HL-60/S4 treated with phorbol 12-myristate 13-acetate at 8.2 ng/mL for 4 days and 3 days (cell line): ENCODE results near the gene WDR17.
"Not testable (repeated sequence)": the region's sequence is repeated elsewhere in the genome, so short reads cannot be mapped to it uniquely, and the experiment has no call there.

ENCODE experiments used
- in situ Hi-C: fragments of 300-500 bp; cut with MboI; formaldehyde crosslinking; loops from 2 replicates; pipeline ENCODE4 v1.15.0; 2022; ENCODE audit warnings: low sequenced_read_pairs

The WDR17 gene

DNA sequence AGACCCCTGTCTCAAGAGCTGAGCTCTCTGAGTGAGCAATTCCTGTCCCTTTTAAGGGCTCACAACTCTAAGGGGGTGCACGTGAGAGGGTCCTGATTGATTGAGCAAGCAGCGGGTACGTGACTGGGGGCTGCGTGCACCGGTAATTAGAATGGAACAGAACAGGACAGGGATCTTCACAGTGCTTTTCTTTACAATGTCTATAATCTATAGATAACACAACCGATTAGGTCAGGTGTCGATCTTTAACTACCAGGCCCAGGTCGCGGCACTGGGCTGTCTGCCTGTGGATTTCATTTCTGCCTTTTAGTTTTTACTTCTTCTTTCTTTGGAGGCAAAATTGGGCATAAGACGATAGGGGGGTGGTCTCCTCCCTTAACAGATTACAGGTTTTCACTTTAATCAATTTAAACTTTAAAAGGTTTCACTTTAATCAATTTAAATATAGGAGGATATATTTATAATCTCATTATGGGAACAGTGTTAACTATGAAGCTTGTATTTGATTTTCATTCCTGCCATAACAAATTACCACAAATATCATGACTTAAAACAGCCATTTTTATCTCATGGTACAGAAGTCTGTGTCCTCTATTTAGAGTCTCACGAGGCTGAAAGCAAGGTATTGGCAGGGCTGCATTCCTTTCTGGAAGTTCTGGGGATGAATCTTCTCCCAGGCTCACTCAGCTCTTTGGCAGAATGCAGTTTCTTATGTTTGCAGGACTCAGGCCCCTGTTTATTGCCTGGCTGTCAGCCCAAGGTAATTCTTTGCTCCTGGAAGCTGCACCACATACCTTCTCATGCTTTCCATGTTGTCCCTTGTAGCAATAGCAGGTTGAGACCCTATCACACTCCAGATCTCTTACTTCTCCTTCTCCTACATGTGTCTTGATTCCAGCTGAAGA is 124.5 kb downstream of the WDR17 start:
- in situ Hi-C loops, result no loop called here

DNA sequence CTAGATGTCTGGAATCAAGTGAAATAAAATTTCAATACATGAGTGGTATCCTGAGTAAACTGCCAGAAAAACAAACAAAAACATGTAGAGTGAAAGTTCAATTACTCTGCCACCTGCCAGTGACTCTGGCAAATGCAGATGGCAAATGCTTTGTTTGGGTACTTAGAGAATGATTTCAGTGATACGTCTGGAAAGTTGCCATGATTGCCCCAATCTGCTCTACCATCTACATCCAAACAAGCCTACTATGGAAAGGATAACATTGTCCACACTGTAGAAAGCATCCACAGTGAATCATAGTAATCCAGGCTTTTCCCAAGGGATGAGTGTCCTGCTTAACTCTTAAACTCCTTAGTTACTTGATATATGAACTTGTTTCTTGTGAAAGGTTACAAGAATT is 126.3 kb downstream of the WDR17 start:
- in situ Hi-C loops, result no loop called here

DNA sequence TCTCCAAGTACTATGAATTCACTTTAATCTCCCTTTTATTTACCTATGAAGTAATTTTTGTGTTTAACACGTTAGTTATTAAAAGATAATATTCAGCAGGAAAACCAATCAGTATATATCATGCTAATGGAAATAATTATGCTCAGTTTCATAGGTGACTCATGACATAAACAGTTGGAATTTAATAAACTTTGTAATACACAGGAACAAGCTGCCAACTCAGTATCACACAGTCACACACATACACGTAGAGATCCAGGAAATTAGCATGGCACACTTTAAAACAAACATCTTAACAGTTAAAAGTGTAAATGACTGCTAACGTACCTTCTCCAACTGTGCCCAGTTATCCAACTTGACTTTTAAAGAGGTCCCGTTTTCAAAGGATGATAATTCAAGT is 127.5 kb downstream of the WDR17 start:
- in situ Hi-C loops, result no loop called here

DNA sequence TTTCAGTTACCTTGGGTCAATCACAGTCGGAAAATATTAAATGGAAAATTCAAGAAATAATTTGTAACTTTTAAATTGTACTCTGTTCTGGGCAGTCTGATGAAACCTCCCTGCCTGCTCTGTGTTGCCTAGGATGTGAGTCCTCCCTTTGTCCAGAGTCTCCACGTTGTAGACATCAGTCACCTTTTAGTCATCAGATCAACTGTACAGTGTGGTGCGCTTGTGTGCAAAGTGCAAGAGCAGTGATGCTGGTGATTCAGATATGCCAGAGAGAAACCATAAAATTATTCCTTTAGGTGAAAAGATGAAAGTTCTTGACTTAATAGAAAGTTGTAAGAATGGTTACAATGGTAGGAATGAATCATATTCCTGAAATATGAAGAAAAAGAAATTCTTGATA is 128.3 kb downstream of the WDR17 start:
- in situ Hi-C loops, result no loop called here

DNA sequence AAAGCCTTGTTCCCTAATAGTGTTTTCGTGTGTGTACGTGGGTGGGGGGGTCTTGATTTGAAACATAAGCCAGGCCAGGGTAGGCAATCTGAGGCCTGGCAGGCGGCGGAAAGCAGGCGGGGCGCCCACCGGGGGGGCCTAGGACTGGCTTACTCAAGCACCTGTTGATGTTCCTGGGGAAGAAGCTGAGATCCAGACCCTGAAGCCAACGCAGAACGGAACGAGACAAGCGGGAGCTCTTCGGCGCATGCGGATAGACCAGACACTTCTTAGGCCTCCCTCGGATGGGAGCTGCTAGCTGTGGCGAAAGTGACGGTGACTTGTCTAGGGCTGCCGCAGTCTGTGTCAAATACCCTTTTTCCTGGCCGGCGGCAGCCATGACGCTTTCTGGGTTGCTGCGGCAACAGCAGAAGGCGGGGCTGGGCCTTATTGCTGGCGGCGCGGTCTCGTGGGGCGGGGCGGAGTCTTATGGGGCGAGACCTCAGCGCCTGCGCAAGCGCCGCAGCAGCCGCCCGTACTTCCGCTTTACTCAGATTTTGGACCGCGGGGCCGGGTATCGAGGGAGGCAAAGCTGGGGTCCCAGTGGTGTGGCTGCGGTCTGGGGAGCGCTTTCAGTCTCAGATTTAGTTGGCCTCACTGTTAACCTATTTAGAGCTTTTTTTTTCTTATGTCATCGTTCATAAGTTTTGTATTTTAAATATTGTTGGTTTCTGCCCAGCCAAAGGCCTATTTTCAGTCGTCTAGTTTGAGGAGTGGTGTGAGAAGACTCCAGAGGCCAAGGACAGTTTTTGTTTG is 129.7 kb downstream of the WDR17 start, which contains the start of gene SPATA4:
TSS of gene SPATA4 (minus strand) at position 402 of the 795 bp plus-strand sequence. CDS start at position 379, 23 bp downstream.
- in situ Hi-C loops, result no loop called here

DNA sequence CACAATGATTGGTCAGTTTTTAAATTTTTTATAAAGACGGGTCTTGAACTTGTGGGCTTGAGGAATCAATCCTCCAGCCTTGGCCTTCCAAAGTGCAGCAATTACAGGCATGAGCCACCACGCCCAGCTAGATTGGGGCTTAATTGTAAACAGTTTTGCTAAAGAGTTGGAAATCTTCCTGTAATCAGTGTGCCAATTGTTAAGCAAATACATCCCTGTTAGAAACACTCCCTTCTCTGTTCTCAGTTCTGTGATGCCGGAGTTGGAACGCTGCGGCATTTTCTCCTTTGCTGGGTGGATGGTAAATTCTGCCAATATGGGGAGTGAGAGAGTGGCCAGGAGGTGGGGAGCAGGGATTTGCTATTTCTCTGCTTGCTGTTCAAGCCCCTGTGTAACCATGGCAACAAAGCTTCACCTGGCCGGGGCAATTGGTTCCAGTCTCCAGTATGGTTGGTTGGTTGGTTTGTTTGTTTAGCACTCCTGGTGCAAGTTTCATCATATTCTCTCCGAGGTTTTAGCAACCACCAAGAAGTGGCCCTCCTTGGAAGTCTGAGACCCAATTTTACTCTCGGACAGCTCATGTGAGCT is 132.8 kb downstream of the WDR17 start:
- in situ Hi-C loops, result no loop called here

DNA sequence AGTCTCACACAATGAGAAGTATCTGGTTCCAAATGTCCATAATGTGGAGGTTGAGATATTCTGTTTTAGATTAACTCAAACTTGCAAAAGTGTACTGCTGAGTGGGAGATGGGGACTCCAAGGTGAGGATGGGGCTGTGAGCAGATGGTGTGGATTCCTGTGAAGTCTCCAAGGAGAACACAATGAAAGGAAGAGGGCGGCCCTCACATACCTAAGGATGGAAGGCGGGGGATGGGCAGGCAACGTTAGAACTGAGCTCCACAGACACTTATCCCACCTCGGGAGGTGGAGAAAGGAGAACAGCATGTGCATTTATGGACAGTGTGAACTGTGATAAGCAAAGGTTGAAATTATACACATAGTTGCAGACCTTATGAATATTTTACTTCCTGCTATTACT is 139.7 kb downstream of the WDR17 start:
- in situ Hi-C loops, result no loop called here

DNA sequence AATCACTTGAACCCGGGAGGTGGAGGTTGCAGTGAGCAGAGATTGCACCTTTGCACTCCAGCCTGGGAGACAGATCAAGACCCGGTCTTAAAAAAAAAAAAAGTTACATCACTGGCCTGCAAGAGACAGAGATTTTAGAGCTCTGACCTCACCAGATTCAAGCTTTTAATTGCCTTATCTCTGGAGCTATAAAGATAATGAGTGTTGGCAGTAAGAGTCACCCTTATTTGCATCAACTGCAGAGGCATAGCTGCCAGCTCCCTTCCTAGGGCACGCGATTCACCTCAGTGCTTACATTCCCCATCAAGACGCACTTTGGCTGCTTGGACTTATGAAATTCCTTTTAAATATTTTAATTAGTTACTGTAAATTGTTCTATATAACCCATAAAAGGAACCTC is 142.2 kb downstream of the WDR17 start:
- in situ Hi-C loops, result no loop called here

DNA sequence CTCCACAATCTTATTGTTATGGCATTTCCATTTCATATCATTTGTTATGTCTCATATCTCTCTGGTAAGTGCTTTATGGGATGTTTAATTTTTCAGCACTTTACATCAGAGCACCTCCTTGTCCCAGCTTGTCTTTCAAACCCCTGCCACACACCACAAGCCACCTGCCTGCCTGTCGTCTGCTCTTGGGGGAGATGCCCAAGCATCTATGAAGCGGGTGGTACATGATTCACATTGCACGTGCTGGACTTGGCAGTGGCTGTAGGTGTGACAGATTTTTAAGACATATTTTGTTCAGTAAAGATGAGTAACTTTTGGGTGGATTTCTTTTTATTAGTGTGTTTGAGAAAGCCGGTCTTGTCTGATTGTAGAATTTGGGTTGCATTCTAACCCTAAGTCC is 143.9 kb downstream of the WDR17 start:
- in situ Hi-C loops, result no loop called here

DNA sequence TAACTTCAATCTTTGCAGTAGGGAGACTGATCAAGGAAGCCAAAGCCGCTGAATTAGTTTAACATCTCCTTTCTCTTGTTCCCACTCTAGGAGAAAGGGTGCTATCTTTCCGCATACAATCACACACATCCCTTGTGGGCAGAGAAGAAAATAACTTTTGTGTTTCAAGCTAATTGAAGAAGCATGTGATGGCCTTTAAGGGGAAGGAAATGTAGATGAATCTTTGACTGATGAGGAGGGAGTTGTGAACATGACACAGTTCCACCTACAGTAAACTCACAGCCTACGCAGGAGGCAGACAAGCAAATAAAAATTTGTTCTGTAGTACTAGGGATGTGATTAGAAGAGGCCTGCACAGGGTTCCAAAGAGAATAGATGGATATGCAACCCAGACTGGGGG is 144.5 kb downstream of the WDR17 start:
- in situ Hi-C loops, result no loop called here

DNA sequence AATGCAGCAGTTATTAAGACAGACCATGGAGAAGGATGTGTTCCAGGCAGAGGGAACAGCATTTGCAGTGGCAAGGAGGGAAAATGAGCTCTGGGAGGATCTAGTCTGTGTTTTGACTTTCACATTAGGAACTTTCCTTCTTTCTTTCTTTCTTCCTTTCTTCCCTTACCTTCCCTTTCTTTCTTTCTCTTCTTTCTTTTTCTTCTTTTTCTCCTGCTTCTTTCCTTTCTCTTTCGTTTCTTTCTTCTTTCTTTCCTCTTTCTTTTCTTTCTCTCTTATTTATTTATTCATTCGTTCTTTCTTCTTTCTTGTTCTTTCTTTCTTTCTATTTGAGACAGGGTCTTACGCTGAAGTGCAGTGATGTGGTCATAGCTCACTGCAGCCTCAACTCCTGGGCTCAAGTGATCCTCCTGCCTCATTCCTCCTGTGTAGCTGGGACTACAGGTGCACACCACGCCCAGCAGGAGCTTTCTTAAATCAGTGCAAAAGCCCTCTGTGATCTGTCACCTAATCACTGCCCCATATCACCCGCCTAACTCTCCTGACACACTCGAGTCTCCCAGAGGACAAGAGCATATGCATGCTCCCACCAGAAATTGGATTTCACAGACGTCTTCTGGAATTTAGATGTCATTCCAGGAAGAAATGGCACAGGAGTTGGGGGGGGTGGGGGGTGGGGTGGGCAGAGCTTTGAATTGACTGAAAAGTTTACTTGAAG is 145.1 kb downstream of the WDR17 start:
- in situ Hi-C loops, result no loop called here

DNA sequence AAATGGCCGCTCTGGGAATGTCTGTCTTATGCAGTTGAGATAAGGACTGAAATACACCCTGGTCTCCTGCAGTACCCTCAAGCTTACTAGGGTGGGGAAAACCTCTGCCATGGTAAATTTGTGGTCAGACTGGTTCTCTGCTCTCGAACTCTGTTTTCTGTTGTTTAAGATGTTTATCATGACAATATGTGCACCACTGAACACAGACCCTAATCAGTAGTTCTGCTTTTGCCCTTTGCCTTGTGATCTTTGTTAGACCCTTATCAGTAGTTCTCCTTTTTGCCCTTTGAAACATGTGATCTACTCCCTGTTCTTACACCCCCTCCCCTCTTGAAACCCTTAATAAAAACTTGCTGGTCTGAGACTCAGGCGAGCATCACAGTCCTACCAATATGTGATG is 146.7 kb downstream of the WDR17 start:
- in situ Hi-C loops, result not testable (repeated sequence)

DNA sequence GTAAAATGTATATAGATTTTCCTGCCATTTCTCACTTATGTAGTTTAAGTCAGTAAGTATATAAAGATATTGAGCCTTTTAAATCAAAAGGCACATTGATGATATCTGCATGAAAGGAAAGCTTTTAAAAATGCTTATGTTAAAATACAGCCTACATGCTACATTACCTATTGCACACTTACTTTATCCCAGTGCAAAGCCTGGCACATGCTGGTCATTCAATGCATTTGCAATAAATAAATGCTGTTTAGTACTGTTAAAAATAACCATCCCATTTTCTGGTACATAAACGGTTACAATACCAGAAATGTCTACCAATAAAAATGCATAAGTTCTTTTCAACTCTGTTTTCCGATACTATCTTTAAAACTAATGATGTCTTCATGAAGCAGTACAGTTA is 151.9 kb downstream of the WDR17 start:
- in situ Hi-C loops, result no loop called here

DNA sequence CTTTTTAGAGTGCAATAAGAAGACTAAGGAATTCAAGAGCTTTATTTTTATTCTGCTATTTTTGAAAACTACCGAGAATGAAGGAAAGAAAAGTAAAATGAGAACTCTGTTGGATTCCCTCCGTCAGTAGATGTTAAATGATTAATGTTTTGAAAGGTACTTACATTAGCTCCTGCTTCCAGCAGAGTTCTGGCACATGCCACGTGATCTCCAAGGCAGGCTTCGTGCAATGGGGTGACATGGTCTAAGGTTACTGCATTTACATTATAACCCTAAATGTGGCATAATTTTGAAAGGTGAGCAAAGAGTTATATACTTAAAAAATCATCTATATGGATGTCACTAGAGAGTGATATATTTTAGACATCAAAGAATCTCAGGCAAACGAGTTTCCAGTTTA is 156.5 kb downstream of the WDR17 start:
- in situ Hi-C loops, result no loop called here

DNA sequence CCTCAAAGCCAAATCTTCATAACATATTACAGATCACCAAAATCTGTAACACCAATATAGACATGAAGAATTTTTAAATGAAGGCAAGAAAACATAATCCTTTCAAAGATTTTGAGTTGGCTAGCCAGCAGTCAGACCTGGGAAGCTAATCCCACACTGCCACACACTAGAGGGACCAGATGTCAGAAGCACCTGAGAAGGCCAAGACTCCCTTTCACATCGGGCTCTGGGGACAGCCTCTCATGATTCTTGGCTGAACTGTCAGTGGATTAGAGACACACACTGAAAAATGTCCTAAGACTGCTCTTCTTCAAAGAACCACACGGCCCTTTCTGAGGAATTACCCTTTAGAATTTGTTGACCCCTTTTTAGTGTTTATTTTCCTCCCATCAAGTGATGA is 157.9 kb downstream of the WDR17 start:
- in situ Hi-C loops, result no loop called here

DNA sequence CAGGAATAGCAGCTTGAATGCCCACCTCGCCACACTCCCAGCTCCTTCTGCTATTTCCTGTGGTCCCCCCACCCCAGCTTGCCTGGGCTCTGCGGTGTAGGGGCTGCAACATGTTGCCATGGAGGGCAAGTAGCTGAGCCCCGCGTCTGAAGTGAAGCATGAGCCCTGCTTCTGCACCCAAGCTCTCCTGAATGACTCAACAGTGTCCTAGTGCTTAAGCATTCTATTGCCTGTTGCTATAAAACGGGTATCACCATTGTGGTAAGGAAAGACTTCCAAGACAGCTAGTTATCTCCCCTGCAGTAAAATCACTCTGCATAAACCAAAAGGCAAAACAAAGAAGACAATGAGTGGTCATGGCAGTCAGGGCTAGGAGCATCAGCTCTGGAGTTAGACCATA is 161.1 kb downstream of the WDR17 start:
- in situ Hi-C loops, result no loop called here

DNA sequence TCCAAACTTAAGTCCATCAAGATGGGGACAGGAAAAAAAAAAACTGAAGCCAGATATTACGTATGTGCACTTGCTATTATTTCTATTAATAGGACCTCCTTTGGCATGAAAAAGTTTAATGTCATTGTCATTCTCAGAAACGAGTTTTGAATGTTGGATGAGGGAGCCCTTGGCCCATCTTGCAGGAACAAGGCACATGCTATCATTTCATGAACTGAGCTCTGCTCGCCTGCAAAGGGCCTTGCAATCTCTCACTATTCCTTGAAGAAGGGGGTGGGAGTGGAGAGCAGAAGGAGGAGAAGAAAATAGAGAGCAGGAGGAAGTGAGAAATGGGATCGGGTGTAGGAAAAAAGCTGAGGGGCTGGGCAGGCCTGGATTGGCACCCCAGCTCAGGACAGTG is 164.0 kb downstream of the WDR17 start:
- in situ Hi-C loops, result no loop called here
